Neural cell (in vitro differentiated cells): Measurements from ENCODE around the gene ZNF583. TPM values are rescaled to one million over a fixed set of nuclear protein-coding genes. Genes with fewer than 3 reads are reported as not detected.

ENCODE experiments used
- H2AFZ ChIP-seq: fragments of 200-600, 300-800 bp; sonication (generic), shearing (Covaris generic); 2 replicates; pipeline ENCODE4 v1.6.0; 2014; ENCODE audit warnings: low read depth, mild to moderate bottlenecking, antibody characterized with exemption, low read length, moderate library complexity
- H3F3A ChIP-seq: fragments of 200-600 bp; shearing (Covaris generic); 2 replicates; pipeline ENCODE4 v1.6.1; 2016; ENCODE audit warnings: mild to moderate bottlenecking, moderate library complexity, mixed read lengths, antibody characterized with exemption, low read length; ENCODE audit not compliant: insufficient read depth, poor library complexity, severe bottlenecking
- H3K27ac ChIP-seq: fragments of 200-600, 300-800 bp; sonication (generic), shearing (Covaris generic); 2 replicates; pipeline ENCODE4 v1.5.1; 2014; ENCODE audit warnings: mild to moderate bottlenecking, low read length, moderate library complexity
- H3K27me3 ChIP-seq: fragments of 300-800, 200-600 bp; sonication (generic), shearing (Covaris generic); 2 replicates; pipeline ENCODE4 v1.6.0; 2014; ENCODE audit warnings: mild to moderate bottlenecking, low read depth, low read length, moderate library complexity; ENCODE audit not compliant: insufficient read depth
- H3K36me3 ChIP-seq: fragments of 300-800, 200-600 bp; sonication (generic), shearing (Covaris generic); 2 replicates; pipeline ENCODE4 v1.5.1; 2014; ENCODE audit warnings: mild to moderate bottlenecking, antibody characterized with exemption, low read length, moderate library complexity; ENCODE audit not compliant: insufficient read depth
- H3K4me2 ChIP-seq: fragments of 300-800, 200-600 bp; sonication (generic), shearing (Covaris generic); 2 replicates; pipeline ENCODE4 v1.6.0; 2014; ENCODE audit warnings: mild to moderate bottlenecking, low read length
- H3K4me3 ChIP-seq: fragments of 300-800, 200-600 bp; sonication (generic), shearing (Covaris generic); 2 replicates; pipeline ENCODE4 v1.5.1; 2014; ENCODE audit warnings: mild to moderate bottlenecking, low read length, moderate library complexity
- H3K79me2 ChIP-seq: fragments of 200-600 bp; shearing (Covaris generic); replicated peaks from 2 replicates; pipeline ENCODE4 v1.6.0; 2014; ENCODE audit warnings: mild to moderate bottlenecking, low read length, moderate library complexity; ENCODE audit not compliant: insufficient read depth
- H3K9ac ChIP-seq: fragments of 300-800, 200-600 bp; sonication (generic), shearing (Covaris generic); 2 replicates; pipeline ENCODE4 v1.6.1; 2016; ENCODE audit warnings: mild to moderate bottlenecking, low read length, mixed read lengths
- H3K9me2 ChIP-seq: fragments of 200-600 bp; shearing (Covaris generic); 2 replicates; pipeline ENCODE4 v1.6.1; 2016; ENCODE audit warnings: mild to moderate bottlenecking, low read length, mixed read lengths; ENCODE audit not compliant: insufficient read depth
- H3K9me3 ChIP-seq: fragments of 200-600, 300-800 bp; sonication (generic), shearing (Covaris generic); 2 replicates; pipeline ENCODE4 v1.6.1; 2016; ENCODE audit warnings: mild to moderate bottlenecking, mixed run types, low read length, moderate library complexity, mixed read lengths
- H4K20me1 ChIP-seq: fragments of 200-600 bp; shearing (Covaris generic); 2 replicates; pipeline ENCODE4 v1.6.1; 2016; ENCODE audit warnings: mild to moderate bottlenecking, mixed run types; ENCODE audit not compliant: insufficient read depth
- EP300 ChIP-seq: fragments of 450-650 bp; conservative IDR thresholded peaks from 2 replicates; pipeline ENCODE4 v1.6.1; 2014; ENCODE audit warnings: antibody characterized with exemption, mild to moderate bottlenecking, moderate library complexity; ENCODE audit not compliant: poor library complexity, severe bottlenecking
- EZH2 ChIP-seq: fragments of 200-600, 300-800 bp; shearing (Covaris generic), sonication (generic); IDR thresholded peaks from 2 replicates; pipeline ENCODE4 v1.6.1; 2014; ENCODE audit warnings: antibody characterized with exemption, low read length, borderline replicate concordance, mild to moderate bottlenecking; ENCODE audit not compliant: insufficient read depth, poor library complexity, severe bottlenecking
- MXI1 ChIP-seq: fragments of 450-650 bp; conservative IDR thresholded peaks from 2 replicates; pipeline ENCODE4 v1.6.1; 2014; ENCODE audit warnings: antibody characterized with exemption, mild to moderate bottlenecking; ENCODE audit not compliant: poor library complexity, severe bottlenecking
- POLR2AphosphoS5 ChIP-seq: IDR thresholded peaks from 2 replicates; pipeline ENCODE4 v1.6.1; 2012
- RAD21 ChIP-seq: fragments of 450-650 bp; conservative IDR thresholded peaks from 2 replicates; pipeline ENCODE4 v1.6.1; 2014; ENCODE audit warnings: antibody characterized with exemption, mild to moderate bottlenecking, moderate library complexity
- SMC3 ChIP-seq: fragments of 450-650 bp; conservative IDR thresholded peaks from 2 replicates; pipeline ENCODE4 v1.6.1; 2014; ENCODE audit warnings: antibody characterized with exemption, mild to moderate bottlenecking, moderate library complexity; ENCODE audit not compliant: poor library complexity
- TAF1 ChIP-seq: IDR thresholded peaks from 2 replicates; pipeline ENCODE4 v1.6.1; 2012; ENCODE audit warnings: low read depth
- polyA plus RNA-seq: library from polyadenylated mRNA; depleted of rRNA; stranded (reverse); fragments of >200 nt; gene quantifications from 2 replicates; pipeline ENCODE4 v1.2.3, GENCODE V29; 2014
- TF ChIP-seq, protein P1 (sequence below): IDR thresholded peaks from 2 replicates; pipeline ENCODE4 v1.6.1; 2012; ENCODE audit warnings: borderline replicate concordance
- TF ChIP-seq, protein P2 (sequence below): fragments of 450-650 bp; IDR thresholded peaks from 2 replicates; pipeline ENCODE4 v1.5.1; 2014; ENCODE audit warnings: antibody characterized with exemption, mild to moderate bottlenecking, moderate library complexity; ENCODE audit not compliant: poor library complexity, severe bottlenecking

The ZNF583 gene
- polyA plus RNA-seq, 1 donor from 2014 or later, result 31.5 TPM

DNA sequence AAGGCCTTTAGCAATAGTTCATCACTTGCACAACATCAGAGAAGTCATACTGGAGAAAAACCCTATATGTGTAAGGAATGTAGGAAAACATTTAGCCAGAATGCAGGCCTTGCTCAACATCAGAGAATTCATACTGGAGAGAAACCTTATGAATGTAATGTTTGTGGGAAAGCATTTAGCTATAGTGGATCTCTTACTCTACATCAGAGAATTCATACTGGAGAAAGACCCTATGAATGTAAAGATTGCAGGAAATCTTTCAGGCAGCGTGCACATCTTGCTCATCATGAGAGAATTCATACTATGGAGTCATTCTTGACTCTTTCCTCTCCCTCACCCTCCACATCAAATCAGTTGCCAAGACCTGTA is 19.8 kb downstream of the ZNF583 start:
- H3K79me2 ChIP-seq, result peaks cover 9% of the 10 kb centered on the region
- H3K27ac ChIP-seq, result no peak overlapping the region
- no peaks in the 10 kb centered on the region for H3K27me3 ChIP-seq
- no peak overlapping the region for H3K9ac ChIP-seq
- H3K36me3 ChIP-seq, result peaks cover 36% of the 10 kb centered on the region
- no peaks in the 10 kb centered on the region for H3F3A ChIP-seq
- no peak overlapping the region for H3K4me3 ChIP-seq
- no peak for TF ChIP-seq POLR2AphosphoS5
- TF ChIP-seq, protein P1, sequence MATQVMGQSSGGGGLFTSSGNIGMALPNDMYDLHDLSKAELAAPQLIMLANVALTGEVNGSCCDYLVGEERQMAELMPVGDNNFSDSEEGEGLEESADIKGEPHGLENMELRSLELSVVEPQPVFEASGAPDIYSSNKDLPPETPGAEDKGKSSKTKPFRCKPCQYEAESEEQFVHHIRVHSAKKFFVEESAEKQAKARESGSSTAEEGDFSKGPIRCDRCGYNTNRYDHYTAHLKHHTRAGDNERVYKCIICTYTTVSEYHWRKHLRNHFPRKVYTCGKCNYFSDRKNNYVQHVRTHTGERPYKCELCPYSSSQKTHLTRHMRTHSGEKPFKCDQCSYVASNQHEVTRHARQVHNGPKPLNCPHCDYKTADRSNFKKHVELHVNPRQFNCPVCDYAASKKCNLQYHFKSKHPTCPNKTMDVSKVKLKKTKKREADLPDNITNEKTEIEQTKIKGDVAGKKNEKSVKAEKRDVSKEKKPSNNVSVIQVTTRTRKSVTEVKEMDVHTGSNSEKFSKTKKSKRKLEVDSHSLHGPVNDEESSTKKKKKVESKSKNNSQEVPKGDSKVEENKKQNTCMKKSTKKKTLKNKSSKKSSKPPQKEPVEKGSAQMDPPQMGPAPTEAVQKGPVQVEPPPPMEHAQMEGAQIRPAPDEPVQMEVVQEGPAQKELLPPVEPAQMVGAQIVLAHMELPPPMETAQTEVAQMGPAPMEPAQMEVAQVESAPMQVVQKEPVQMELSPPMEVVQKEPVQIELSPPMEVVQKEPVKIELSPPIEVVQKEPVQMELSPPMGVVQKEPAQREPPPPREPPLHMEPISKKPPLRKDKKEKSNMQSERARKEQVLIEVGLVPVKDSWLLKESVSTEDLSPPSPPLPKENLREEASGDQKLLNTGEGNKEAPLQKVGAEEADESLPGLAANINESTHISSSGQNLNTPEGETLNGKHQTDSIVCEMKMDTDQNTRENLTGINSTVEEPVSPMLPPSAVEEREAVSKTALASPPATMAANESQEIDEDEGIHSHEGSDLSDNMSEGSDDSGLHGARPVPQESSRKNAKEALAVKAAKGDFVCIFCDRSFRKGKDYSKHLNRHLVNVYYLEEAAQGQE, result no peak
- no peak for TF ChIP-seq TAF1
- TF ChIP-seq SMC3, result no peak
- H3K9me2 ChIP-seq, result no peaks in the 10 kb centered on the region
- H3K9me3 ChIP-seq, result peaks cover 68% of the 10 kb centered on the region
- no peaks in the 10 kb centered on the region for H4K20me1 ChIP-seq
- no peak overlapping the region for H2AFZ ChIP-seq
- H3K4me2 ChIP-seq, result no peak overlapping the region

DNA sequence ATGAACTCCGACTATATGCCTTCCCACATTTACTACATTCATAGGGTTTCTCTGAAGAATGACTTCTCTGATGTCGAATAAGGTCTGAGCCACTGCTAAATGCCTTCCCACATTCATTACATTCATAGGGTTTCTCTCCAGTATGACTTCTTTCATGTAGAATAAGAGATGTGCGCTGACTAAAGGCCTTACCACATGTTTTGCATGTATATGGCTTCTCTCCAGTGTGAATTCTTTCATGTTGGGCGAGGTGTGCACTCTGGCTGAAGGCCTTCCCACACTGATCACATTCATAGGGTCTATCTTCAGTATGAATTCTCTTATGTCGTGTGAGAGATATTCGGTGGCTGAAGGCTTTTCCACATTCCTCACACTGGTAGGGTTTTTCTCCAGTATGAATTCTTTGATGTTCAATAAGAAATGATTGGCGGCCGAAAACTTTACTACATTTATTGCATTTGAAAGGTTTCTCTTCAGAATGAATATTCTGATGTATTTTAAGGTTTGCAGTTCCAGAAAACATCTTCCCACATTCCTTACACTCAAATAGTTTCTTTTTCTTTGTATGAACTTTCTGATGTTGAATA is 37.2 kb downstream of the ZNF583 start:
- H3K27me3 ChIP-seq, result no peaks in the 10 kb centered on the region
- H3K9ac ChIP-seq, result no peak overlapping the region
- H3K9me3 ChIP-seq, result peaks cover 32% of the 10 kb centered on the region
- no peaks in the 10 kb centered on the region for H4K20me1 ChIP-seq
- H2AFZ ChIP-seq, result no peak overlapping the region
- H3K4me3 ChIP-seq, result no peak overlapping the region
- no peak overlapping the region for H3K4me2 ChIP-seq
- H3K36me3 ChIP-seq, result peaks cover 21% of the 10 kb centered on the region
- no peak for TF ChIP-seq MXI1
- no peak for TF ChIP-seq EP300
- no peak for TF ChIP-seq RAD21
- no peak for TF ChIP-seq SMC3
- no peak for TF ChIP-seq TAF1
- no peak for TF ChIP-seq POLR2AphosphoS5
- TF ChIP-seq, protein P2, sequence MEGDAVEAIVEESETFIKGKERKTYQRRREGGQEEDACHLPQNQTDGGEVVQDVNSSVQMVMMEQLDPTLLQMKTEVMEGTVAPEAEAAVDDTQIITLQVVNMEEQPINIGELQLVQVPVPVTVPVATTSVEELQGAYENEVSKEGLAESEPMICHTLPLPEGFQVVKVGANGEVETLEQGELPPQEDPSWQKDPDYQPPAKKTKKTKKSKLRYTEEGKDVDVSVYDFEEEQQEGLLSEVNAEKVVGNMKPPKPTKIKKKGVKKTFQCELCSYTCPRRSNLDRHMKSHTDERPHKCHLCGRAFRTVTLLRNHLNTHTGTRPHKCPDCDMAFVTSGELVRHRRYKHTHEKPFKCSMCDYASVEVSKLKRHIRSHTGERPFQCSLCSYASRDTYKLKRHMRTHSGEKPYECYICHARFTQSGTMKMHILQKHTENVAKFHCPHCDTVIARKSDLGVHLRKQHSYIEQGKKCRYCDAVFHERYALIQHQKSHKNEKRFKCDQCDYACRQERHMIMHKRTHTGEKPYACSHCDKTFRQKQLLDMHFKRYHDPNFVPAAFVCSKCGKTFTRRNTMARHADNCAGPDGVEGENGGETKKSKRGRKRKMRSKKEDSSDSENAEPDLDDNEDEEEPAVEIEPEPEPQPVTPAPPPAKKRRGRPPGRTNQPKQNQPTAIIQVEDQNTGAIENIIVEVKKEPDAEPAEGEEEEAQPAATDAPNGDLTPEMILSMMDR, result no peak
- TF ChIP-seq, protein P1, result no peak
- no peak for TF ChIP-seq EZH2
- no peaks in the 10 kb centered on the region for H3K9me2 ChIP-seq
- no peak overlapping the region for H3K27ac ChIP-seq
- H3K79me2 ChIP-seq, result no peaks in the 10 kb centered on the region
- no peaks in the 10 kb centered on the region for H3F3A ChIP-seq
